ENCODE data around the gene ZNF333.

DNA sequence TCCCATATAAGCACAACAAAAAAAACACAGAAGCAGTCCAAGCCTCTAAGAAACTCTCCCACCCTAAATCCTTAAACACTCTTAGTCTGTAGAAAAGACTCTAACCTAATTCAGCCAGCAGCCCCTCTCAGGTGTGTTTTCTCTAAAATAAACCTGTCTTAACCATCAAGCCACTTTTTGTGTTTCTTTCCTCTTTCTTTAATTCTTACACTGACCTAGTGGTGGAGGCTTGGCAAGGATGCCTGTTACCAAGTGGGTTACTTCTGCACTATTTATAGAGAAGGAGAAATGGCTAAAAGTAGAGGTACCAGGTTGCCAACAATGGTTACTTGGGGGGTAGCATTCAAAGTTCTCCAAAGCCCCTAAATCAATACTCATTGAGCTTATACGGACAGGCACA is 43.7 kb downstream of the ZNF333 start:
- TF ChIP-seq SALL2 (tag by site-specific recombination; IDR thresholded peaks at IDR 0.05; ENCODE audit: borderline replicate concordance) (no peak), ZNF571 (tag by site-specific recombination; IDR thresholded peaks at IDR 0.05) (no peak), ZNF600 (tag by site-specific recombination; IDR thresholded peaks at IDR 0.05) (no peak), ZNF23 (tag by site-specific recombination; IDR thresholded peaks at IDR 0.05; ENCODE audit: borderline replicate concordance) (no peak), AEBP2 (tag by site-specific recombination; IDR thresholded peaks at IDR 0.05; ENCODE audit: borderline replicate concordance) (no peak), ZNF658 (tag by site-specific recombination; IDR thresholded peaks at IDR 0.05) (no peak)
- TF ChIP-seq, protein P1, sequence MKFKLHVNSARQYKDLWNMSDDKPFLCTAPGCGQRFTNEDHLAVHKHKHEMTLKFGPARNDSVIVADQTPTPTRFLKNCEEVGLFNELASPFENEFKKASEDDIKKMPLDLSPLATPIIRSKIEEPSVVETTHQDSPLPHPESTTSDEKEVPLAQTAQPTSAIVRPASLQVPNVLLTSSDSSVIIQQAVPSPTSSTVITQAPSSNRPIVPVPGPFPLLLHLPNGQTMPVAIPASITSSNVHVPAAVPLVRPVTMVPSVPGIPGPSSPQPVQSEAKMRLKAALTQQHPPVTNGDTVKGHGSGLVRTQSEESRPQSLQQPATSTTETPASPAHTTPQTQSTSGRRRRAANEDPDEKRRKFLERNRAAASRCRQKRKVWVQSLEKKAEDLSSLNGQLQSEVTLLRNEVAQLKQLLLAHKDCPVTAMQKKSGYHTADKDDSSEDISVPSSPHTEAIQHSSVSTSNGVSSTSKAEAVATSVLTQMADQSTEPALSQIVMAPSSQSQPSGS (tag by site-specific recombination; IDR thresholded peaks at IDR 0.05; ENCODE audit: low read depth) = no peak
- TF ChIP-seq, protein P2, sequence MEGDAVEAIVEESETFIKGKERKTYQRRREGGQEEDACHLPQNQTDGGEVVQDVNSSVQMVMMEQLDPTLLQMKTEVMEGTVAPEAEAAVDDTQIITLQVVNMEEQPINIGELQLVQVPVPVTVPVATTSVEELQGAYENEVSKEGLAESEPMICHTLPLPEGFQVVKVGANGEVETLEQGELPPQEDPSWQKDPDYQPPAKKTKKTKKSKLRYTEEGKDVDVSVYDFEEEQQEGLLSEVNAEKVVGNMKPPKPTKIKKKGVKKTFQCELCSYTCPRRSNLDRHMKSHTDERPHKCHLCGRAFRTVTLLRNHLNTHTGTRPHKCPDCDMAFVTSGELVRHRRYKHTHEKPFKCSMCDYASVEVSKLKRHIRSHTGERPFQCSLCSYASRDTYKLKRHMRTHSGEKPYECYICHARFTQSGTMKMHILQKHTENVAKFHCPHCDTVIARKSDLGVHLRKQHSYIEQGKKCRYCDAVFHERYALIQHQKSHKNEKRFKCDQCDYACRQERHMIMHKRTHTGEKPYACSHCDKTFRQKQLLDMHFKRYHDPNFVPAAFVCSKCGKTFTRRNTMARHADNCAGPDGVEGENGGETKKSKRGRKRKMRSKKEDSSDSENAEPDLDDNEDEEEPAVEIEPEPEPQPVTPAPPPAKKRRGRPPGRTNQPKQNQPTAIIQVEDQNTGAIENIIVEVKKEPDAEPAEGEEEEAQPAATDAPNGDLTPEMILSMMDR (tag by site-specific recombination; IDR thresholded peaks at IDR 0.05) = no peak

Measured in HEK293 (cell line).